Type B pancreatic cell (in vitro differentiated cells): ENCODE measurements around the gene C2CD4C. TPM values are rescaled to one million over a fixed set of nuclear protein-coding genes. Genes with fewer than 3 reads are reported as not detected.
"Not testable (repeated sequence)": the region's sequence is repeated elsewhere in the genome, so short reads cannot be mapped to it uniquely, and the experiment has no call there.

Source experiments
- DNase-seq: peaks from one replicate; pipeline ENCODE4 v3.0.0; 2021; ENCODE audit warnings: mixed read lengths; ENCODE audit not compliant: unreplicated experiment; ENCODE audit errors: extremely low spot score
- H3K27ac Mint-ChIP-seq: 2 replicates; pipeline ENCODE4 v1.8.0; 2021; ENCODE audit warnings: mild to moderate bottlenecking, mixed read lengths
- H3K27me3 Mint-ChIP-seq: 2 replicates; pipeline ENCODE4 v1.8.0; 2021; ENCODE audit warnings: mixed read lengths
- H3K36me3 Mint-ChIP-seq: 2 replicates; pipeline ENCODE4 v1.8.0; 2021; ENCODE audit warnings: mixed read lengths
- H3K4me1 Mint-ChIP-seq: one replicate; pipeline ENCODE4 v1.8.0; 2021; ENCODE audit warnings: mixed read lengths; ENCODE audit not compliant: unreplicated experiment
- H3K4me3 Mint-ChIP-seq: 2 replicates; pipeline ENCODE4 v1.8.0; 2021; ENCODE audit warnings: mild to moderate bottlenecking, mixed read lengths
- H3K9me3 Mint-ChIP-seq: 2 replicates; pipeline ENCODE4 v1.8.0; 2021; ENCODE audit warnings: mixed read lengths
- total RNA-seq: library from RNA; stranded (reverse); gene quantifications from 2 replicates; pipeline ENCODE4 v1.2.1, GENCODE V29; 2021; ENCODE audit warnings: low replicate concordance
- TF ChIP-seq, protein P1 (sequence below): fragments of 200-600 bp; sonication (generic); conservative IDR thresholded peaks from 2 replicates; pipeline ENCODE4 v1.5.0; 2021; ENCODE audit warnings: antibody characterized with exemption, mild to moderate bottlenecking

C2CD4C gene
- total RNA-seq, 1 donor from 2014 or later = 6.0 TPM

- Mint-ChIP-seq H3K9me3 (no peaks in the 10 kb centered on the region), H3K4me1 (no peaks in the 10 kb centered on the region), H3K4me3 (no peak overlapping the region), H3K27me3 (no peaks in the 10 kb centered on the region), H3K27ac (no peak overlapping the region), H3K36me3 (peaks cover 18% of the 10 kb centered on the region)
- DNase-seq = no peak
- TF ChIP-seq, protein P1, sequence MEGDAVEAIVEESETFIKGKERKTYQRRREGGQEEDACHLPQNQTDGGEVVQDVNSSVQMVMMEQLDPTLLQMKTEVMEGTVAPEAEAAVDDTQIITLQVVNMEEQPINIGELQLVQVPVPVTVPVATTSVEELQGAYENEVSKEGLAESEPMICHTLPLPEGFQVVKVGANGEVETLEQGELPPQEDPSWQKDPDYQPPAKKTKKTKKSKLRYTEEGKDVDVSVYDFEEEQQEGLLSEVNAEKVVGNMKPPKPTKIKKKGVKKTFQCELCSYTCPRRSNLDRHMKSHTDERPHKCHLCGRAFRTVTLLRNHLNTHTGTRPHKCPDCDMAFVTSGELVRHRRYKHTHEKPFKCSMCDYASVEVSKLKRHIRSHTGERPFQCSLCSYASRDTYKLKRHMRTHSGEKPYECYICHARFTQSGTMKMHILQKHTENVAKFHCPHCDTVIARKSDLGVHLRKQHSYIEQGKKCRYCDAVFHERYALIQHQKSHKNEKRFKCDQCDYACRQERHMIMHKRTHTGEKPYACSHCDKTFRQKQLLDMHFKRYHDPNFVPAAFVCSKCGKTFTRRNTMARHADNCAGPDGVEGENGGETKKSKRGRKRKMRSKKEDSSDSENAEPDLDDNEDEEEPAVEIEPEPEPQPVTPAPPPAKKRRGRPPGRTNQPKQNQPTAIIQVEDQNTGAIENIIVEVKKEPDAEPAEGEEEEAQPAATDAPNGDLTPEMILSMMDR = no peak
Observed at GRCh38 chr19:426725-427445, 17.9 kb upstream of the C2CD4C start.

- no peak for DNase-seq
- H3K4me1 Mint-ChIP-seq = no peaks in the 10 kb centered on the region
Observed at GRCh38 chr19:425056-425455, 16.1 kb upstream of the C2CD4C start.

GRCh38 chr19:424546-424945 lies 15.6 kb upstream of the C2CD4C start:
- no peak overlapping the region for H3K27ac Mint-ChIP-seq
- H3K4me1 Mint-ChIP-seq = no peaks in the 10 kb centered on the region
- peaks cover 16% of the 10 kb centered on the region for H3K36me3 Mint-ChIP-seq
- H3K4me3 Mint-ChIP-seq = no peak overlapping the region
- H3K27me3 Mint-ChIP-seq = no peaks in the 10 kb centered on the region
- H3K9me3 Mint-ChIP-seq = no peaks in the 10 kb centered on the region
- no peak for DNase-seq
- TF ChIP-seq, protein P1 = no peak

More at GRCh38 chr19:425056-425455, 16.1 kb upstream of the C2CD4C start:
- H3K4me3 Mint-ChIP-seq = no peak overlapping the region
- H3K9me3 Mint-ChIP-seq = no peaks in the 10 kb centered on the region
- TF ChIP-seq, protein P1 = no peak
- no peak overlapping the region for H3K27ac Mint-ChIP-seq
- peaks cover 17% of the 10 kb centered on the region for H3K36me3 Mint-ChIP-seq
- no peaks in the 10 kb centered on the region for H3K27me3 Mint-ChIP-seq

DNA sequence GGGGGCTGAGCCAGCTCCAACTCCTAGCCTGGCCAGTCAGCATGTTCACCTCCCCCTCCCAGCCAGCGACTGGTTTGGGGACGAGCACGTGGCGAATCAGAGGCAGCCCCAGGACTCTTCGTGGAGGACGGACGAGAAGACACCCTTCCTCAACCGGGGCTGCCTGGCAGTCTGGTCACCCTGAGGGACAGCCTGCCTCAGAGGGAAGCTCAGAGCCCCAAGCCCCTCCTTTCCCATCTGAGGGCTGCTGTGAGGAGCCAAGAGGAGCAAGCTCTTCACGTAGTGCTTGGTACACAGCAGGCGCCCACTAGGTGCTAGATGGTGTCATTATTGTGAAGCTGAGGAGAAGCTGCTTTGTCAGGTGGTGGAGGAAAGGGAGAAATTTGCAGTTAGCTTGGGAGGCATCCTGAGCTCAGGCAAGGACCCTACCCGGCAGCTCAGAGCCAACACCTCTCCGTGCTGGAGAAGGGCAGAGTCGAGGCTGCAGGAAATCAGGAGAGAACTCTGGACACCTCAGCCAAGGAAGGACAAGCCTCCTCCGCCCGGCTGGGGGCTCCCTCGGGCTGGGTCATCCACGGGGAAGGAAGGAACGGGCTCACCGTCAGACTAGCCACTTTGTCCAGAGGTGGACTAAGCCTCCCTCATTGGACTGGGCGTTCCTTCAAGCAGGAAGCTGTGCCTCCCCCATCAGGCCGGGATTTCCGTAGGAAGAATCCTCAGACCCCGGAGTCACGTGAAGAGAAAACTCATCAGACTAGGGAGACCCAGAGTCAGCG lies 14.9 kb upstream of the C2CD4C start:
- no peaks in the 10 kb centered on the region for H3K4me1 Mint-ChIP-seq
- no peak overlapping the region for H3K4me3 Mint-ChIP-seq
- H3K36me3 Mint-ChIP-seq = peaks cover 11% of the 10 kb centered on the region
- no peaks in the 10 kb centered on the region for H3K27me3 Mint-ChIP-seq
- H3K27ac Mint-ChIP-seq = no peak overlapping the region
- no peak for DNase-seq
- TF ChIP-seq, protein P1 = no peak
- no peaks in the 10 kb centered on the region for H3K9me3 Mint-ChIP-seq

DNA sequence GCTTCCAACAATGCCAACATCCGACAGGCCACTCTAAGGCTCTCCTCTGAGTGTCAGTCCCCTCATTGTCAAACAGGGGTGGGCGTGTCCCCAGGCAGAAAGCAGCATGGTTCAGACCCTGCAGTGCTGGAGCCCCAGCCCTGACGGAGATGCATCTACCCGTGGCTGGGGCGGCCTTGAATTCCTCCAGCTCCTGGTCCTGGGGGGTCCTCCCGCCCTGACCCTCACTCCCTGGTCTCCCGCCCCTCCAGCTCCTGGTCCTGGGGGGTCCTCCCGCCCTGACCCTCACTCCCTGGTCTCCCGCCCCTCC lies 13.9 kb upstream of the C2CD4C start:
- H3K4me1 Mint-ChIP-seq, H3K27ac Mint-ChIP-seq, H3K4me3 Mint-ChIP-seq, H3K9me3 Mint-ChIP-seq, DNase-seq, H3K27me3 Mint-ChIP-seq, H3K36me3 Mint-ChIP-seq: not testable (repeated sequence)

DNA sequence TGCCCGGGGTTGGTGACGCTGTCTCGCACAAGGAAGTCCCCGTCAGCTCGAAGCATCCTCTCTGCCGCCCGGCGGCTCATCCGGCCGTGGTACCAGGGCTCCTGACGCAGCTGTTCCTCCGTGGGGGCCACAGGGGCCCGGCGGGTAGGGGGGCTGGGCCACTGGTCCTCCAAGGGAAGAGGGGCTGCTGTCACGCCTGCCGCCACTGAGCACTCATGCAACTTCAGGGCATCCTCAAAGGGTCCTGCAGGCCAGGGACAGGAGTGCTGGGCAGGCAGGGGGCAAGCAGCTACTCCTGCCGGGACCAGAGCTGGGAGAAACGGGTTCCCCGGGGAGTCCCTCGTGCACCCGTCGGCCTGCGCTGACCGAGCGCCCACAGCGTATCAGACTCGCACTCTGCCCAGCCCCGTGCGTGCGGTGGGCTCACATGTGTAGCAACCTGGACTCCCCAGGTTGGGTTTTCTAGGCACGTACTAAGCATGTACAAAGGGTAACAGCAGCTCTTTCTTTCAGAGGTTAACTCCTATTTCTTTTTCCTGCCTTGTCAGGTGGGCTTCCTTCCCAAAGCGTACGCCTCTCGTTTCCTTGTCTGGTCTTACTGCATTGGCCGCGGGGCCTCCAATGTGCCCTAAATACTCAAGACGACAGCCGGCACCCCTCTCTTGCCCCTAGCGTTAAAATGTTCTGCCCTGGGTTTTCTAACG lies 13.4 kb upstream of the C2CD4C start:
- H3K9me3 Mint-ChIP-seq = no peaks in the 10 kb centered on the region
- peaks cover under 1% of the 10 kb centered on the region for H3K4me1 Mint-ChIP-seq
- no peak overlapping the region for H3K4me3 Mint-ChIP-seq
- DNase-seq = no peak
- no peaks in the 10 kb centered on the region for H3K27me3 Mint-ChIP-seq
- no peak overlapping the region for H3K27ac Mint-ChIP-seq
- TF ChIP-seq, protein P1 = no peak
- peaks cover 4% of the 10 kb centered on the region for H3K36me3 Mint-ChIP-seq
